ENCODE results near the gene LECT2.

Gene LECT2

DNA sequence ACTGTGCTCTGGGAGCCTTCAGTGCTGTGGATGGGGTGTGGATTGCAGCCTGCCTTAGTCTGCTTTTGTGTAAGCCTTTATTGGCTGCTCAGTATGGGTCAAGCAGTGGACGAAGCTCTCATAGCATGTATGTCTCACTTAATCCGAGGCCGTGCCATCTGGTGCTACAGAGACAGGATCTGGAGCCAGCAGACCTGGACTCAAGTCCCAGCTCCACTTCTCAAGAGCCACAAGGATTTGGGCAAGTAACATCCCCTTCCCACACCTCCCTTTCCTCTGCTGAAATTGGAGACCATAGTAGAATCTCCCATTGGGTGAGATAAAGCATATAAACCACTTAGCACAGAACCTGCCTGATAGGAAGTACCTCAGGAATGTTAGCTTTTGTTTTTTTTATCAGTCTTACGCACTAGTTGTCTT lies 23.4 kb upstream of the LECT2 start:
- no peak for DNase-seq

DNA sequence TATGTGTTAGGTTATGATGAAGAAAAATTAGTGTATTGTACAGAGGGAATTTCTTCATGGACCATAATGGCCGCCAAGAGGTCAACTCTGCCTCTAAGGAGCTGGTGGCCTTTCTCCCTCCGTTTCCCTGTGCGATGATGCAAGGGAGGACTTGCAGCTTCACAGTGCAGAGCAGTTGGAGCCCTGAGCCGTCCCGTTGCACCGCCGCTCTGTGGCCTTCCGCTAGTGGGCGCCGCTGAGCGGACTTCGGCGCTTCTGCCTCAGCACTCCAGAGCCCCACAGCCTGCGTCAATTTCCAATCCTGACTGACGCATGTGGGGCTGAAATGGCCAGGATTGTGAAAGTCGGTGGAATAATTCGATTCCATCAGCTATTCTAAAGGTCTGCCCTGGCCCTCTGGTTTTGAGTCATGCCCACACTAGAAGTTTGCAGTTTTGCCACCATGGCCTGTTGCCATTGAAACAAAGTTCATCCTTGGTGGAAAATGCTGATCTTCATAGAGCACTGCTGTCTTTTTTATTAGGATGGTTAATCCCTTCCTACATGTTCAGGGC lies 22.7 kb upstream of the LECT2 start:
- DNase-seq = no peak

DNA sequence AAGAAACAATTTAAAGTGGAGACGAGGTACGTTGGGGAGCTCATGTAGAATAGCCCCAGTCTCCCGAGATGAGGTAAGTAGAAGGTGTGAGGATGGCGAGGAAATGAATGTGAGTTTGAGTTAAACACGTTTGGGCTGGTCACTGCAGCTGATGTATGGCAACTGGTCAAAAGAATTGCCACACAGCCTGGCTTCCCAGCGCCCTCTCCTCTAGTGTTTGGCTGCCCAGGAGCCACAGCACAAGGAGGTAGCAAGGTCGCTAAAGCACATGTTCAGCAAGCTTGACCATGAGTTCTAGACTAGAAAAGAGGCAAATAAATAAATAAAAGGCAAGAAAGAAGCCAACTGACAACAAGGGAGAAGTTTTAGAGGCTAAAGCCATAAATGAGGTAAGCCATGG lies 21.4 kb upstream of the LECT2 start:
- DNase-seq = no peak

DNA sequence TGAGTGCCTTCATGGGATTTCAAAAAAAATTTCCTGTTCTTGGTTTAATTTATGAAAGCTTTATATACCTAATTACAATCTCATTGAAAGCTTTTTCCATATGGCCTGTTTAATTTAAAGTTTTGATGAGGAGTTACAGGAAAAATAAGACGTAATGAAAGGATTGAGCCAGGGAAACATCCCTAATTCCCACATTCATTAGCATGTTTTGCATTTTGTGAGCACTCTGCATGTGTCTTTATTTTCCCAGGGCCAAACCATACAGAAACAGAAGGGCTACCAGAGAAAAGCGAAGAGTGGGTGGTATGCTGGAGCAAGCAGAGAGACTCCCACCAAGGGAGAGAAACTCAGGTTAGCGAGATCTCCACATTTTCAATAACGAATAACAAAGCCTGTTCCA lies 20.3 kb upstream of the LECT2 start:
- no peak for DNase-seq

DNA sequence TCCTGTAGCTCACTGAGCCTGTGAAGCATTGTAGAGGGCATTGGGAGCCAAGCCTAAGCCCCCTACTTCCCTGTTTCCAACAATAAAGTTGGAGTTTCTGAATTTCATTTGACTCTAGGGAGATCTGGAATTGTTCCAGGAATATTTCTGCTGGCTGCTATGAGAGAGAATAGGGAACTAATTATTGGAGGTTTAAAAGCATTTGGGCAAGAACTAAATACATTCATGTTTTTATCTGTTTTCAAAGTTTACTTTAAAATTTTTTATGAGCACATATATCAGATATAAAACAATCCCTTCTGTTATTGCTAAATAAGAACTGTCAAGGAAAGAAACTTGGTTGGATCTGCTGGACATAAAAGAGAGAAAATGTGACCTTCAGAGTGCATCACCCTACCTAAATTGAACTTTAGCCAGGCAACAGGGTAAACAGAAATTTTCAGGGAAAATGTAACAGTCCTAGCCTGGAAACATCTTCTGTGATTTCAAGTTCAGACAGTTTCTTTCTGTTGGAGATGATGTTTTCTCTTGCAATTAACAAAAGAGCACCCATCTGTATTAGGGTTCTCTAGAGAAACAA lies 19.3 kb upstream of the LECT2 start:
- no peak for DNase-seq

DNA sequence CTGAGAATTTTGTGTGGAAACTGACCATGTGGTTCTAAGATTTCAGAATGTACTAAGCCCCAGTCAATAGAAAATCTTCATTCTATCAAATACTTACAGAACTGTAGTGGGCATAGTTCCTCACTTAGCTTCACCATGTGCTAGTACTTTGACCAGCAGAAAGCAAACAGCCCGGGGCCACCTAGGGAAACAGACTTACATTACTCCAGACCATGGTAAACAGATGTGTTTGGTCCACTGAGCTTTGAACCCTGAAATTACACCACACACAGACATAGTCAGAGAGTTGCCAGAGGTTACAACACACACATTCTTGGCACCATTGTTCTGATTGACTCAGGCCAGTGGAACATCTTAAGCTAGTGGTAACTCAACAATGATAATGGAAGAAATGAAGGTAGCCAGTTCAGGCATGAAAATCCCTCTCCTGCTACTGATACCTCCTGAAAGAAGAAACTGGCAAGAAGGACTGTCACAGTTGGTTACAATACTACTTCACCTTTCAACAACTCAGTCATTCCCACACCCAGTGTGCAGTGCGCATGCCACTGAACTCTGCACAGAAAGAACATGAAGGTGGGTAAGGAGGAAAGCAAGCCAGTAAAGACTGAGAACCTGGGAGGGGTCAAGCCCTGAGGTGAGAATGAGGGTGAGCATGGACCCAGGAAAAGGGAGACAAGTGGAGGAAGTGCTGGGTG lies 18.7 kb upstream of the LECT2 start:
- DNase-seq = no peak

DNA sequence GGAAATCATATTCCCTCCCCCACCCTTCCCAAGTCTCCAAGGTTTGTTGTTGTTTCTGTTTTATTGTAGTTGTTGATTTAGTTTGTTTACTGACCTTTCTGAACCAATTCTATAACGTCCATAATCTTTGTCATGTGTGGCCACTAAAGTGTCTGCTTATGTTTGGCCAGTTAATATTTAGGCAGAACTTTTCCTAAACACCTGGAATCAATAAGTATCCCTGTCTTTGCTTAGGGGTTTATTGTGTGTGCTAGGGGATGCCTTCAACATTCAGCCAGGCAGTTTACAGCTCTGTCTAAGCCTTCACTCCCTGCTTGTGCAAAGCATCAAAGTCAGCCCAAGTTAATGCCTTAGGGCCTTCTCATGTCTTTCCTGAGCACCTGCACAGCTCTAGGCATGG lies 16.9 kb upstream of the LECT2 start:
- no peak for DNase-seq

DNA sequence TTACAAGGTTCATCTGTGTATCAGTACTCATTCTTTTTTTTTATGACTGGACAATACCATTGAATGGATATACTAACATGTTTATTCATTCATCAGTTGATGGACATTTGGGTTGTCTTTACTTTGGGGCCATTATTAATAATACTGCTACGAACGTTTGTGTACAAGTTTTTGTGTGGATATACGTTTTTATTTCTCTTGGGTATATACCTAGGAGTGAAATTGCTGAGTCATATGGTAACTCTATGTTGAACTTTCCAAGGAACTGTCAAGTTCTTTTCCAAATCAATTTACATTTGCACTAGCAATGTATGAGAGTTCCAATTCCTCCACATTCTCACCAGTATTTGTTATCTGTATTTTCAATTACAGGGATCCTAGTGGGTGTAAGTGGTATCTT lies 12.0 kb upstream of the LECT2 start:
- DNase-seq = no peak

DNA sequence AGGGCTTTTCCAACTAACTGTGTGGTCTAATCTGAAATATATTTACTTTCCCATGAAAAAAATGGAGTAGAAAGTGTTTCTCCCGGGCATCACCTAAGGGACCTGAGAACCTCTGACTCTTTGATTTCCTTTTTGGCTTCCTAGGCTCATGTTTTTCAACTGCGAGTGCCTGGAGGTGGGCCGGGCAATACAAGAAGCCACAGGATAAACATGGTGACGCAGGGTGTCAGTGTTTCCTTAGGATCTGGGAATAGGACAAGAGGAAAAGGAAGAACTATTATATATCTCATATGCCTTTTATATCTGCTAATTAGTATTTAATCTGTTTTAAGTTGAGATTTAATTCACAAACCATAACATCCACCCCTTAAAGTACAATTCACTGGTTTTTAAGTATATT lies 11.4 kb upstream of the LECT2 start:
- no peak for DNase-seq

DNA sequence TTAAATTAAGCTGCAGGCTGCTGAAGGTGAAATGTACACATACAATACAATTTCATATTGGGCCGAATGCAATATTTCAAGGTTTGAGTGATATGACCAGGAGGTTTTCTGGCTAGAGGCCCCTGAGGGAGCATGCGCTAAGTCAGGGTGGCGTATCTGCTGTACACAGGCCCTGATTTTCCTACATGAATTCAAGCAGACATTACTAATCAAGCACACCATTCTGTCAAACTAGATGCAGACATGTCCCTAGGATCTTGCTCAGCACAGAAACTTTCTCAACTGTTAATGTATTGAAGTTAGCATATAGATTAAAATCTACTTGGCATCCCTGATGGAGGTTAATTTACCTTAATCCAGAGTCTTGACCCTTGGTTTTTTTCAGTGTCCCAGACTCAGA lies 10.7 kb upstream of the LECT2 start:
- no peak for DNase-seq

DNA sequence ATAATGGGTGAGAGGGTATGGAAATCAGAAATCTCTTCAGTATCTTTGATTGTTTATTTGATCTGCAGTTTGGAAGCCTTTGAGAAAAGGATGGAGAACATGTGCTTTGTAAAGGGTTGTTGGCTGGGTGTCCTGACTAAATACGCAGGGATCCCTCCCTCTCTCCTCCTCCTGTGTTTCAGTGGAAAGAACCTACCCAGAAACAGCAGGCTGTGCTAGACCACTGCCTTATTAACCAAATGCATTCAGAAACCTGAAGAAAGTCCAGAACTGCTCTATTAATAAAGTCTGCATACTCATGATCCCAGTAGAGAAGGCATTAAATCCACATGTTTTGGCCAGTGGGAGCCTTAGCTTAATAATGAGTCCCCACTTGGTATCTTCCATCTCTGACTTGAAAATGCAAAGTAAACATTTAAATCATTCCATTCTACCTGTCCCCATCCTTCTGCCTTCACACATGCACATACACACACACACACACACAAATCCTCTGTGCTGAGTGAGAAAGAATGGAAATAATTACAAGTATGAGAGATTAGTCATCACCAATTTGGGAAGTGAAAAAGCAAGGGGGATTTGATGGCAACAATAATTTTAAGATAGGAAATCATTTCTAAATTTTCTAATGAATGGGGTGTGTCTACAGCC lies 10.0 kb upstream of the LECT2 start:
- no peak for DNase-seq

DNA sequence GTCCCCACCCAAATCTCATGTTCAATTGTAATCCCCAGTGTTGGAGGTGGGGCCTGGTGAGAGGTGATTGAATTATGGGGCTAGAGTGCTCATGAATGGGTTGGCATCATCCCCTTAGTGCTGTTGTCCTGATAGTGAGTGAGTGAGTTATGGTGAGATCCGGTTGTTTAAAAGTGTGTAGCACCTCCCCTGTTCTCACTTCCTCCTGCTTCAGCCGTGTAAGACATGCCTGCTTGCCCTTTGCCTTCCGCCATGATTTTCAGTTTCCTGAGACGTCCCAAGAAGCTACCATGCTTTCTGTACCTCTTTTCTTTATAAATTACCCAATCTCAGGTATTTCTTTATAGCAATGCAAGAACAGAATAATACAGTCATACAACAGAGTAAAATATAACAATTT lies 742 bp upstream of the LECT2 start:
- DNase-seq = no peak

DNA sequence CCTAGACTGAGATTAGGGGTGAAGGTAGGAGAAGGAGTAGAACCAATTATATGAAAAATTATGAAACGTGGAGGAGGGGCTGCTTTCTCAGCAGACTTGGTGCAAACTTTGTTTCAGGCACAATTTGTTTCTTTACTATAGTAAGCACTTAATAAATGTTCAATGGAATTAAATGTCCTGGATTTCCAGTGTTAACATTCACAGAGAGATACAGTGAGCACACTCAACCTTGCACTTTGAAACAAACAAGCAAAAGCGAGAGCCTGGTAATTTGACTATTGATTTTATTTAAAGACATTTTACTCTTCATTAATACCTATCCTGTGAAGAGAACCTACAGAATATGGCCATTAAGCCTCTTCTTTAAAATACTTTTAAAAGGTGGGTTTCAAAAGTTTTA lies 933 bp downstream of the LECT2 start:
- no peak for DNase-seq

DNA sequence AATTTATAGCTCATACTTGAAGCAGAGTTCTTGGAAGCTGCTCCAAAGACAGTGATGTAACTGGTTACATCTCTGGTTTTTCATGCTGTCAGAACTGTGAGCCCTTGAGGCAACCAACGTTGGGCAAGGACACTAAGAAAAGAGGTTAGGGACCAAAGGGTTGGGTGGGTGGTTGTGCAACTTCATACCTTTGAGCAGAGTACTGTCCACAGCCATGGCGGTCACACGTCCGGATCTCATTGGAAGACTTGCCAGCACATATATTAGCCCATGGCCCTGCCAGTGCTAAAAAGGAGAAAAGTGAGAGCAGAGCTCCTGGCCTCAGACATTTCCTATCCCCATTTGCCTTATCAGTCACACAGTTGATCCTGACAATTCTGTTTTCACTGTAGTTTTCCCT lies 2.1 kb downstream of the LECT2 start:
- no peak for DNase-seq

DNA sequence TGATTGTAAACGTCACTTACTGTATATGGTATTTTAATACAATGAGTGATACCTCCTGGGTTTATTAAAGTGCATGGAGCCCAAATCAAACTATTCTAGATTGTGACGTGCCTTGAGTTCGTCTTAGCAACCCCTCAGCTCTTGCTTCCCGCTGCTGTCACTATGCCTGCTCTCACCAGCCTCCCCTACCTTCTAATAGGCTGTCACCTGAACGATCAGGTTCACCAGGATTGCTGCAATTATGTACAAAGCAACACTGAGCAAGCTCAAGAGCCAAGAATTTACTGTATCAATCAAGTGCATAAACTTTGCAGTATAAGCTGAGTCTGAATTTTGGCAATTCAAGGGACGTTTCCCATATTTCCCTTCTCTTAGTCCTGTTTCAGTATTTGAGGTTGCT lies 3.0 kb downstream of the LECT2 start:
- no peak for DNase-seq

DNA sequence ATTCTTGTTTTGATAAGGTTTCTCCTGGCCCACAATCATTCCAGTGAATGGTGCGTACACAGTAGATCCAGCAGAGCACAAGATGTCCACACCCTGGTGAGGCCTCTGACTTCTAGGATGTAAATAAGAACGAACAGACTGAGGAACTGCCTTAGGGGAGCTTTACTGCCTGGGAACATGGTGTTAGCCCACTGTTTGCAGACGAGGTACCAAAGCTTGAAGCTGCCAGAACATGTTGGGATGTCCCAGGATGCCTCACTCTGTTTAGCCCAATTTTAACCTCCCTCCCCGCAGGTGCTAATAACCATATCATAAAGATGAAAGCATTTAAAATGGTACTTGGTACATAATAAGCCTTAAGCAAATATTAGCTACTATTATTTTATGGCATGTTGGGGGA lies 3.5 kb downstream of the LECT2 start:
- DNase-seq = no peak

DNA sequence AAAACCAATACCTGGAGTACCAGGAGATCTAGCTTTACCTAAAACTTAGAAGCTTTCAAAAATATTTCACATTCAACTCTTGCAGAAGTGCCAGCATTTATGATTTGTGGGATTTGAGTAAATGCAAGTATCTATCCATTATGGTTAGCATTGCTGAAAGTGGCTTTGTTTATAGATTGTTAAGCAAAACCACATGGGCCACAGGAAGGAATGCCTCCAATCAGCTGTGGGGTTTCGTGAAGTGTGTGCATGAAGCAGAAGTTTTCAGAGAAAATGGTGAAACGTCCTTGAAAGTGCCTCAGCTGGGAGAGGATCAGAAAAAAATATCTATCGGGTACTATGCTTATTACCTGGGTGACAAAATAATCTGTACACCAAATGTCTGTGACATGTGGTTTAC lies 4.2 kb downstream of the LECT2 start:
- DNase-seq = no peak

DNA sequence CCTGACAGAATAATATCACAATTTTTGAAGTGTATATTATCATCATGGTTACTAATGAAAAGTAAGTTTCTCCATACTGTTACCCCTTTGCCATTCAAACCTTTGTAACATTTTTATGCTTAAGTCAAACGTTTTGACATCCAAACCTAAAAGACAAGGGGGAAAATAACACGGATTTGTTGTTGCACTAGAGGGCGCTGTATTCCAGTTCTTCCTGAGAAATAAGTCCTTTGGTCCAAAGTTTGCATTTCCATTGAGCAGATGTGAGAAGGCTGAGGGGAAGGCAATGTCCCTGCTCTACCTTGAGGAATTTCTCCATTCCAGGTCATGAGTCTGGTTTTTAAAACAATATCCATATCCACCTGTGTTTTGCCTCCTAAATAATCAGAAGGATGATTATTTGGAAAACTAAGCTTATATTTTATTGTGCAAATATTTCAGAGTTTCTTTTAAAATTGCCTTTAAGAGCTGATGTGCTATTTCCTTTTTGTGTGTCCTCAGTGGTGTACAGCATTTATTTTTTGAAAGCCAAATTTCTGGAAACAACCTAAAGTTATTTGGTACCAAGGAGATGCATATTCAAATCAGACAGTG lies 9.7 kb downstream of the LECT2 start:
- no peak for DNase-seq

DNA sequence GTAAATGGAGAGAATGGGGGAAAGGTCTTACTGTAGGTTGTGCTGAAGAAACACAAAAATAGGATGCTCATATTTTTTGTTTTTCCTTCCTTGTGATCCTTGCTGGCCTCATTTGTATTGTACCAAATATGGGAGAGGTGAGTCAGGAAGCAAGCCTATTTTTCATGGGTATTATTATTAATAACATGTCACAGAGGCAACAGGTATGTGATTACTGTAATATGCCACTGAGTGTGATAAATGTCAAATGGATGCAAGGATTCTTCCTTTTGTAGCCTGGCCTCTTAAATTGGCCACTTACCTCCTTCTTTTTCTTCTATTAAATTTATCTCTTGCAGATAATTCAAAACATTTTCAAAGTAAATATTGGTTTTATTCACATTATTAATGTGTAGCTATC lies 10.2 kb downstream of the LECT2 start:
- DNase-seq = no peak

DNA sequence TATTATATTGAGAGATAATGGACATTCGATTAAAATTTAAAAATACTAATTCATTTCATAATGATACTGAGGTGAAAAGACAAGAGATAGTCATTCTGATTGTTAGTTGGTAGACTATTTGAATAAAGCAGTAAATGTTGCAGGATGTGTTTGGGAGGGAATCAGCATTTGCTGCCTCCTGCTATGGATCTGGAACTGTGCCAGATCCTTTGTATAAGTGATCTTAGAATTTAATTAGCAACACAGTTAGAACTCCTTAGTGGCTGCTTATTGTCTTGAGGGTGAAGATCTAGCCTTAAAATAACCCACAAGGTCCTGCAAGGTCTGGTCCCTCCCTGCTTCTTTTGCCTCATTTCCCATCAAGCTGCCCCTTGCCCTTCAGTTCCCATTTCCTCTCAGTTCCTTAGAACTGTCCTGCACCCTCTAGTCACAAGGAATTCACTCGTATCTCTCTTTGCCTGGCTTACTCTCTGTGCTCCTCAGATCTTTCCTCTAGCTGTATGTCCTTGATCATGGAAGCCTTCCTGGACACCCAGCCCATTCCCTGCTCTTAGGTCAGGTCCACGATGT lies 12.5 kb downstream of the LECT2 start:
- no peak for DNase-seq

DNA sequence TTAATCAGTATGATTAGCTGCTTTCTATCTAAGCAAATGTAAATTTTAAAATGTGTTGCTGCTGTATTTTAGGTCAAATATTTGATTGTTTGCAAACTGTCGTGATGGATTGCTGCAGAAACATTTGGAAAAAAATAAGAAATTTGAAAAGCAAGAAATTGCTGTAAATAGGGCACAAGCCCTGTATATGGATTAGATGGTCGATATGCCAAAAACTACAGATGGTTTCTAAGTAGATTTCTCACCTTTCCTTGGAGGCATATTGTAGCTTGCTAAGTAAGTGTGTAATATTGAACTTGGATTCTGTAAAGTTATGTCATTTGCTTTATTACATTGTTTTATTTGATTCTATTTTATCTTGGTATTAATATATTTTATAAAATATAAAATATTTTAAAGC lies 13.1 kb downstream of the LECT2 start:
- DNase-seq = no peak

DNA sequence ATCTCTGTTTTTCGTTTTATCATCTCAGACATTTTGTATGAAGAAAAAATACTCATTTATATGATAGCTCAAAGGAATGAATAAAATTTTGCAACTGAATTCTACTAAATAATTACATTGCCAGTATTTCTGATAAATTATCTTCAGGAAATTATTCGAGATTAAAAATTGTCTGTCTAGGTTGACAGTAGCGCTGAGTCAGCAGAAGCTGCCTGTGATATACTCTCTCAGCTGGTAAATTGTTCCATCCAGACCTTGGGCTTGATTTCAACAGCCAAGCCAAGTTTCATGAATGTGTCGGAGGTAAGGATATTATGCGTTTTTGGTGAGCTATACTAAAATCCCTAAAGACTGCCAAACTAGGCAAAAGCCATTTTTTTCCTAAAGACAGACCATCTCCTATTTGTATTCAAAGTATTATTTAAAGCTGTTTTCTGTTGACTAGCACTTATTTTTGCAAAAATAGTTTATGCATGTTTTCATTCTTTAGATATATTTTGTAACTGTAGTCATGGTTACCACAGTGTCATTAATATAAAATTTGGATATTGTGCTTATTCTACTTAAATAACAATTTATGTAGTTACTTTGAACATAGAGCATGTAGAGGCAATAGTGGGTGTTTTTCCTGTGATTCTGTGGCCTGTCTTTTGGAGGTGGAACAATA lies 17.4 kb downstream of the LECT2 start:
- no peak for DNase-seq

DNA sequence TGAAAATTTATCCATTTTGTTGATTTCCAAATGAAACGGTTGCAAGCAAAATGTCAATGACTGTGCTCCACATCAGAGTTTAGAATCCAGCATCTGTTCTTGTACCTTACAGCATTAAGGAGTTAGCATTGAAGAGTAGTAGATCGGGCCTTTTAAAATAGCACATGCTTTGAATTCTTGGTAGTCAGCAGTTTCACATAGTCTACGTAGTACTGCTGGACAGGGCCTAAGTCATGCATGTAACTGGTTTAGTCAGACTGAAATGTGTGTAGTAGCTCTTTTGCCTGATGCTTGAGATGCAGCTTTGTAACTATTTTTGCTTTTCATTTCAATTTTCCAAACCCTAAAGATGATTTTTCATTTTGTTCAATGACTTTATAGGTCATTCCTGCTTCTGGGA lies 19.8 kb downstream of the LECT2 start:
- DNase-seq = no peak

Data from cerebellar nuclear complex (tissue), 1 donor.